ENCODE results near the gene NTM. TPM values are rescaled to one million over a fixed set of nuclear protein-coding genes. Genes with fewer than 3 reads are reported as not detected.
A peak's percentile ranks its signal among the peaks of the same experiment; 100 is the strongest.

The NTM gene
- total RNA-seq, 1 experiment from 2014 or later = 9.9 TPM

GRCh38 chr11:131421066-131421855 lies 50.8 kb downstream of the NTM start:
- no peak overlapping the region for H2BK12ac ChIP-seq (ENCODE audit: insufficient read length, low read depth, low read length)
- no peaks in the 10 kb centered on the region for H3K79me1 ChIP-seq (ENCODE audit: insufficient read depth, low read depth, low read length, poor library complexity, severe bottlenecking)
- H3K27me3 Mint-ChIP-seq (ENCODE audit: low read depth) = no peaks in the 10 kb centered on the region
- H3K4me3 Mint-ChIP-seq = no peak overlapping the region
- TF ChIP-seq, protein P1, sequence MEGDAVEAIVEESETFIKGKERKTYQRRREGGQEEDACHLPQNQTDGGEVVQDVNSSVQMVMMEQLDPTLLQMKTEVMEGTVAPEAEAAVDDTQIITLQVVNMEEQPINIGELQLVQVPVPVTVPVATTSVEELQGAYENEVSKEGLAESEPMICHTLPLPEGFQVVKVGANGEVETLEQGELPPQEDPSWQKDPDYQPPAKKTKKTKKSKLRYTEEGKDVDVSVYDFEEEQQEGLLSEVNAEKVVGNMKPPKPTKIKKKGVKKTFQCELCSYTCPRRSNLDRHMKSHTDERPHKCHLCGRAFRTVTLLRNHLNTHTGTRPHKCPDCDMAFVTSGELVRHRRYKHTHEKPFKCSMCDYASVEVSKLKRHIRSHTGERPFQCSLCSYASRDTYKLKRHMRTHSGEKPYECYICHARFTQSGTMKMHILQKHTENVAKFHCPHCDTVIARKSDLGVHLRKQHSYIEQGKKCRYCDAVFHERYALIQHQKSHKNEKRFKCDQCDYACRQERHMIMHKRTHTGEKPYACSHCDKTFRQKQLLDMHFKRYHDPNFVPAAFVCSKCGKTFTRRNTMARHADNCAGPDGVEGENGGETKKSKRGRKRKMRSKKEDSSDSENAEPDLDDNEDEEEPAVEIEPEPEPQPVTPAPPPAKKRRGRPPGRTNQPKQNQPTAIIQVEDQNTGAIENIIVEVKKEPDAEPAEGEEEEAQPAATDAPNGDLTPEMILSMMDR (conservative IDR thresholded peaks at IDR 0.05) = no peak
- H3K9me3 Mint-ChIP-seq = no peaks in the 10 kb centered on the region
- H3K79me2 ChIP-seq (ENCODE audit: insufficient read depth, low read length) = no peaks in the 10 kb centered on the region
- no peak overlapping the region for H2BK15ac ChIP-seq (ENCODE audit: low read depth, low read length)
- no peaks in the 10 kb centered on the region for H4K20me1 ChIP-seq (ENCODE audit: control insufficient read depth, insufficient read depth, insufficient read length)
- no CpG with 5 or more reads among the region's 10 CpGs for WGBS (ENCODE audit: extremely low coverage, insufficient read length, low lambda C conversion rate)
- peaks cover 10 to 14% of the 10 kb centered on the region in 2 experiments for H3K4me1 Mint-ChIP-seq
- no peak overlapping the region for H2BK20ac ChIP-seq (ENCODE audit: low read depth, low read length, poor library complexity, severe bottlenecking)
- H3K27ac Mint-ChIP-seq = peak overlapping the region in 1 of 3 experiments; percentile 2; a peak in 1 of 7 replicates
- no peak overlapping the region for H2BK120ac ChIP-seq (ENCODE audit: low read depth, low read length, poor library complexity, severe bottlenecking)
- H3K23me2 ChIP-seq (ENCODE audit: insufficient read length, low read depth, low read length, poor library complexity, severe bottlenecking) = no peaks in the 10 kb centered on the region
- no peak overlapping the region for H3K27ac ChIP-seq (ENCODE audit: insufficient read length, low read depth, low read length)
- H2AFZ ChIP-seq (ENCODE audit: low read length) = no peak overlapping the region
- H2AK5ac ChIP-seq (ENCODE audit: insufficient read length, low read length) = no peak overlapping the region
- H3K14ac ChIP-seq (ENCODE audit: insufficient read depth, low read length) = no peak overlapping the region
- no peak overlapping the region for H4K91ac ChIP-seq (ENCODE audit: insufficient read length, low read depth, low read length)
- no peak overlapping the region for H2BK5ac ChIP-seq (ENCODE audit: insufficient read length, low read length)
- H3K23ac ChIP-seq (ENCODE audit: insufficient read length, low read depth, low read length) = no peak overlapping the region
- no peak overlapping the region for H3T11ph ChIP-seq (ENCODE audit: low read length)
- H3K36me3 Mint-ChIP-seq (ENCODE audit: insufficient read depth in 1 of 3, low read depth in 3 of 3) = no peaks in the 10 kb centered on the region; a peak in 1 of 7 replicates
- no peak overlapping the region for H3K4ac ChIP-seq (ENCODE audit: low read depth, low read length)
- H3K4me2 ChIP-seq (ENCODE audit: insufficient read depth, insufficient read length, low read length) = no peak overlapping the region
- H3K27me3 ChIP-seq (ENCODE audit: insufficient read depth, low read length) = no peaks in the 10 kb centered on the region
- H4K5ac ChIP-seq (ENCODE audit: insufficient read length, low read depth, low read length) = no peak overlapping the region
- no peaks in the 10 kb centered on the region for H3K4me1 ChIP-seq (ENCODE audit: insufficient read depth, low read length)
- H3K18ac ChIP-seq (ENCODE audit: insufficient read length, low read depth, low read length) = no peak overlapping the region
- H4K8ac ChIP-seq (replicated peaks; ENCODE audit: insufficient read length, low read depth, low read length) = no peak overlapping the region
- H3K56ac ChIP-seq (ENCODE audit: insufficient read length, low read depth, low read length) = no peak overlapping the region
- DNase-seq = no peak
- H3K9me3 ChIP-seq (ENCODE audit: control insufficient read depth, low read depth, low read length) = no peaks in the 10 kb centered on the region
- H3K9ac ChIP-seq (ENCODE audit: extremely low read depth, insufficient read length, low read length) = no peak overlapping the region
